Effector memory CD8-positive, alpha-beta T cell (primary cell): ENCODE data around the gene MACROD1.

Experiments
- ATAC-seq: fragments of 150-1000 bp; cut with Tn5 transposase; replicated peaks from 2 replicates; pipeline ENCODE4 v1.10.0; 2021; ENCODE audit warnings: mild to moderate bottlenecking, moderate library complexity
- DNase-seq, 3 experiments: peaks; one replicate each; pipeline ENCODE4 v3.0.0; 2021
- H3K27ac Mint-ChIP-seq, 2 donors: one replicate each; pipeline ENCODE4 v1.8.0; 2022; ENCODE audit warnings: mild to moderate bottlenecking in 2 of 2, mixed read lengths in 2 of 2, moderate library complexity in 2 of 2
- H3K27me3 Mint-ChIP-seq, 2 donors: one replicate each; pipeline ENCODE4 v1.8.0; 2022; ENCODE audit warnings: mixed read lengths in 2 of 2
- H3K36me3 Mint-ChIP-seq: one replicate; pipeline ENCODE4 v1.8.0; 2022; ENCODE audit warnings: mild to moderate bottlenecking, moderate library complexity, mixed read lengths; ENCODE audit not compliant: insufficient read depth
- H3K4me1 Mint-ChIP-seq, 2 donors: one replicate each; pipeline ENCODE4 v1.8.0; 2022; ENCODE audit warnings: low read depth in 2 of 2, mixed read lengths in 2 of 2
- H3K4me3 Mint-ChIP-seq, 2 donors: one replicate each; pipeline ENCODE4 v1.8.0; 2022; ENCODE audit warnings: mild to moderate bottlenecking in 2 of 2, mixed read lengths in 2 of 2, moderate library complexity in 2 of 2
- H3K9me3 Mint-ChIP-seq, 2 donors: one replicate each; pipeline ENCODE4 v1.8.0; 2022; ENCODE audit warnings: mixed read lengths in 2 of 2

MACROD1 gene

GRCh38 chr11:64065712-64066111 lies 100.2 kb downstream of the MACROD1 start:
- Mint-ChIP-seq H3K36me3 (no peaks in the 10 kb centered on the region), H3K4me3 (no peak overlapping the region), H3K9me3 (no peaks in the 10 kb centered on the region), H3K27ac (no peak overlapping the region), H3K27me3 (peaks cover 30 to 53% of the 10 kb centered on the region in 2 donors), H3K4me1 (peaks cover 8% of the 10 kb centered on the region in 2 donors)
- DNase-seq: no peak
- no peak for ATAC-seq

- Mint-ChIP-seq H3K4me3 (no peak overlapping the region), H3K27me3 (peaks cover 30 to 54% of the 10 kb centered on the region in 2 donors), H3K36me3 (no peaks in the 10 kb centered on the region), H3K27ac (no peak overlapping the region), H3K9me3 (no peaks in the 10 kb centered on the region), H3K4me1 (peaks cover 8% of the 10 kb centered on the region in 2 donors)
- ATAC-seq: no peak
- DNase-seq: no peak
Observed at GRCh38 chr11:64065141-64065465, 100.8 kb downstream of the MACROD1 start.

GRCh38 chr11:64064374-64065140 lies 101.4 kb downstream of the MACROD1 start:
- Mint-ChIP-seq H3K4me1 (peaks cover 8% of the 10 kb centered on the region in 2 donors), H3K4me3 (no peak overlapping the region), H3K9me3 (no peaks in the 10 kb centered on the region), H3K36me3 (no peaks in the 10 kb centered on the region), H3K27me3 (peaks cover 30 to 54% of the 10 kb centered on the region in 2 donors), H3K27ac (no peak overlapping the region)
- no peak for ATAC-seq
- DNase-seq: no peak

- Mint-ChIP-seq H3K9me3 (no peaks in the 10 kb centered on the region), H3K4me1 (peaks cover 8% of the 10 kb centered on the region in 2 donors), H3K27ac (no peak overlapping the region), H3K4me3 (no peak overlapping the region), H3K27me3 (peaks cover 30 to 52% of the 10 kb centered on the region in 2 donors), H3K36me3 (no peaks in the 10 kb centered on the region)
- no peak for DNase-seq
- ATAC-seq: no peak
Observed at GRCh38 chr11:64063777-64064176, 102.1 kb downstream of the MACROD1 start.

DNA sequence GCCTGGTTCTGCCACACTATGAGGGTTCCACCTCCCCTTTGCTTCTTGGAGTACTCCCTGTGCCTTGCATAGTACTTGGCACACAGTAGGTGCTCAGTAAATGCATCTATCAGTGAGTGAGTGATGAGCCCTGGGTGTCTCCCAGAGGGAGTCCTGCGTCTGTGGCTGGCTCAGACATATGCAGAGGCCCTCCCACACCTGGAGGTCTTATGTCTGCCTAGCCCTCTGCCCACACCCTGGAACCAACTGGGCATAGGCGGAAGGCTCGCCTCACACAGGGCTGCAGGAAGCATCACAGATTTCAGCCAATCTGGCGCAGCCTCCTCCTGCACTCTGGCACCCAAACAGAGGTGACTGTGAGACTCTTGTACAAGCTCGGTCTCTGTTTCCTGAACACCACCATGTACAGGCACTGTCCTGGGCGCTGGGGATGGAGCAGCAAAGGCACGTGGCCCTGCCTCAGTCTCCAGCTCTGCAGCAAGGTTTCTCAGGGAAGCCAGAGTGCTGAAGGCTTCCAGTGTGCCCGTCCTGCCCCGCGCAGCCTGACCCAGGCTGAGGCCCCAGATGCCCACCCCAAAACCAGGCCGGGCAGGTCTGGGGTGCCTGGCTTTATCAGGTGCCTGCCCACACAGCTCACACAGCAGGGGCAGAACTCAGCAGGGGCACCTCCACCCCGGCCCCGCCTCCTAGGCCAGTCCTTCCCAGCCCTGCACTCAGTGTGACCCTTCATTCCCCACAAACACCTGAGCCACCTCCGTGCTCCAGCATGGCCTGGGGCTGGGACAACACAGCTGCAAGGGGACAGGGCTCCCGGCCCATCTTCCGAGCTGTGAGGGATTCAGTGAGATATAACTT lies 103.5 kb downstream of the MACROD1 start:
- H3K4me3 Mint-ChIP-seq: peak overlapping the region; percentile 71 to 77
- H3K27ac Mint-ChIP-seq: no peak overlapping the region
- no peaks in the 10 kb centered on the region for H3K36me3 Mint-ChIP-seq
- no peaks in the 10 kb centered on the region for H3K9me3 Mint-ChIP-seq
- ATAC-seq (no peak), DNase-seq (no peak)
- peaks cover 8% of the 10 kb centered on the region in 2 donors for H3K4me1 Mint-ChIP-seq
- peaks cover 30 to 46% of the 10 kb centered on the region in 2 donors for H3K27me3 Mint-ChIP-seq

DNA sequence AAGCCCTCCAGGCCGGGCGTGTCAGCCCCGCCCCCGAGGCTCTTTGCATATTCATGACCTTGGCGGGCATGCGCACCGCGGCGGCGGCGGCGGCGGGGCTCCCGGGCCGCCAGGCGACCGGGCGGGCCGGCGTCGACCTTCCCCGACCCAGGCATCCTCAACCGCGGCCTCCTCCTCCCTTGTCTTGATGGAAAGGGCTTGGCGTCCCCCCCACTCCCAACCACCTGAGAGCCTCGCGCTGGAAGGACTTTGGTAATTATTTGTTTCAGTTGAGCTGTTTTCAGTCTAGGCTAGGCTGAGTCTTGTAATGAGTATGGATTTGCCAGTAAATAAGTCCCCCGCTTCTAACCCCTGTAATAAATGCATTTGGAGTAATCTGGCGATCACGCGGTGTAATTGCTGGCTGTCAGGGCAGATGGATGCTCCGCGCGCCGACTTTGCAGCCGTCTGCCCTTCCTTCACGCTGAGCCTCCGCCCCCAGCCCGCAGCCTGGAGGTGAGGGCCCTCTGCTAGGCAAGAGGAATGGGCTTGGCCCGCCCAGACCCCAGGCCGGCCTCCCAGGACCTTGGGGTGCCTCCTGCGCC lies 105.0 kb downstream of the MACROD1 start:
- peak; percentile 24 to 26 (median 25) for DNase-seq
- ATAC-seq: peak; percentile 70
- Mint-ChIP-seq H3K27ac (no peak overlapping the region), H3K4me3 (peak overlapping the region; percentile 71 to 77), H3K4me1 (peaks cover 8% of the 10 kb centered on the region in 2 donors), H3K36me3 (no peaks in the 10 kb centered on the region), H3K27me3 (peaks cover 30 to 46% of the 10 kb centered on the region in 2 donors), H3K9me3 (no peaks in the 10 kb centered on the region)

DNA sequence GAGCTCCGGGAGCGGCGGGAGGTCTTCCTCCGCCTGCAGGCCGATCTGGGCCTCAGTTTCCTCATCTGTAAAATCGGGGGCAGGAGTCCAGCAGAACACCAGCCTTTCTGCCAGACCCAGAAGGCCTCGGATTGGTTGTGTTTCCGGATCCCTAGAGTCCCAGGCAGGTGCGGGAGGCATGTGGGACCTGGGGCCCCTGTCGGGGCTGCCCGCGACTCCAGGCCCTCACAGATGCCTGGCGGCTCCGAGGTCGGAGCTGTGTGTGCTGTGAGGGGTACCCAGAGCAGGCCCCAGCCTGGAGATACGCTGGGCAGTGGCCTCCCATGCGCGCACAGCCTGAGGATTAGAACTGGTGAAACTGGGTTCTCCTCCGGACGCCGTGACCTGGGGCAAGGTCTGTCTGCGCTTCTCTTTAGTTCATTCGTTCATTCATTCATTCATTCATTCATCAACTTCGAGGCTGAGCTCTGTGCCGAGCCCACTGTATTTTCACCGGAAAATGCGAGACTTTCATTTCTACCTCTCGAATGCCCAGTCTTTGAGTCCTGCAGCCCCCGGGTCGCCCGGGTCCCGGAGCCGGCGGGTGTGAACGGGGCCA lies 105.6 kb downstream of the MACROD1 start:
- H3K36me3 Mint-ChIP-seq: no peaks in the 10 kb centered on the region
- H3K9me3 Mint-ChIP-seq: no peaks in the 10 kb centered on the region
- no peak overlapping the region for H3K27ac Mint-ChIP-seq
- ATAC-seq (no peak), DNase-seq (no peak)
- peaks cover 30 to 46% of the 10 kb centered on the region in 2 donors for H3K27me3 Mint-ChIP-seq
- H3K4me1 Mint-ChIP-seq: peaks cover 8% of the 10 kb centered on the region in 2 donors
- H3K4me3 Mint-ChIP-seq: peak overlapping the region; percentile 71 to 77

DNA sequence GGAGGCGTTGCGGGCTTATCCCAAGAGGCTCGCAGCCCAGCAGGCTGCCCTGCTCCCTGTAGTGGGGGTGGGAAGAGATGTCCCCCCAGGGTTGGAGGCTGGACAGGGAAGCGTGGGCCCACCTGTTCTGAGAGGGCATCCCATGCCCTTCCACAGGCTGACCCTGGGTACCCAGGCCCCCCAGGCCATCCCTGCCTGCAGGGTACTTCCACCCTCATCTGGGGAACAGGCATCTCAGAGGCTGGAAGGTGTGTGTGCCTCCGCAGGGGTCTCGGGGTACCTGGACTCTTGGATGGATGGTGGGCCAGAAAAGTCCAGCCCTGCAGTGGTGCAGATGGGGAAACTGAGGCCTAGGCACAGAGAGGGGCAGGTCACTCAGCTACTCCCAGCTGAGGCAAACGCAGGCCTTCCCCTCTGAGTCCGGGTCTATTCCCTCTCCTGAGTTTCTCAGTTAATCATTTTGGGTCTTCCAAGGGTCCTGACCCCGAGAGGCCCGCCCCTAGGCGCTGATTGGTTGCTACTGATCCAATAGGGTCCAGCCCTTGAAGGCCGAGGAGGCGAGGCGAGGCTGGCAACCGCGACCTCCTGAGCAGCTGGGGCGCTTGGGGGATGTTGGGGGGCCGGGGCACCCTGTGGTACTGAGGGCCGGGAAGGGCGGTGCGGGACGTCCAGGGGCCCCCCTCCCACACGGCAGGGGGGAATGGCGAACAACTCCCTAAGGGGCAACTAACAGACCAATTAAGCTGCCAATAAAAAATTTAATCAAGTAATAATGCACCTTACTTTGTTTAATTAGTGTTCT lies 106.4 kb downstream of the MACROD1 start:
- Mint-ChIP-seq H3K4me1 (peaks cover 8 to 11% of the 10 kb centered on the region in 2 donors), H3K9me3 (no peaks in the 10 kb centered on the region), H3K4me3 (peak overlapping the region in 1 of 2 donors; percentile 21), H3K27ac (no peak overlapping the region), H3K36me3 (no peaks in the 10 kb centered on the region), H3K27me3 (peaks cover 24 to 38% of the 10 kb centered on the region in 2 donors)
- DNase-seq: no peak
- ATAC-seq: no peak

DNA sequence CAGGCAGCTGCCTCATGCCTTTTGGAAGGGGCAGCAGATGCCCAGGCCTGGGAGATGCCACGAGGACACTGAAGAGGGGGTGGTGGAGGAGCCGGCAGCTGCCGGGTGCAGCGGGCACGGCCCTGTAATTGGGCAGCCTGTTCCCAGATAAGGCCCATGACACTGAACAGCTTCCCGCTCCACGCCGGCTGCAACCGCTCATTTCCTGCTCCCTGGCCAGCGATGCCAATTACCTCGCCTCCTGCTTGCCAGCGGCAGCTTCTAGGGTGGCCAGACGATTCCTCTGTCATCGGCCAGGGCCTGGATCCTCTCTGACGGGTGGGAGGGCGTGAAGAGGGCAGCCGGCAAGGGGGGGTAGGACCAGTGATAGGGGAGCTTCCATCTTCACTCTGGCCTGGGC lies 107.4 kb downstream of the MACROD1 start:
- Mint-ChIP-seq H3K27me3 (peaks cover 24 to 29% of the 10 kb centered on the region in 2 donors), H3K4me1 (peaks cover 8 to 11% of the 10 kb centered on the region in 2 donors), H3K36me3 (no peaks in the 10 kb centered on the region), H3K27ac (no peak overlapping the region), H3K9me3 (no peaks in the 10 kb centered on the region), H3K4me3 (peak overlapping the region in 1 of 2 donors; percentile 21)
- DNase-seq: no peak
- no peak for ATAC-seq

DNA sequence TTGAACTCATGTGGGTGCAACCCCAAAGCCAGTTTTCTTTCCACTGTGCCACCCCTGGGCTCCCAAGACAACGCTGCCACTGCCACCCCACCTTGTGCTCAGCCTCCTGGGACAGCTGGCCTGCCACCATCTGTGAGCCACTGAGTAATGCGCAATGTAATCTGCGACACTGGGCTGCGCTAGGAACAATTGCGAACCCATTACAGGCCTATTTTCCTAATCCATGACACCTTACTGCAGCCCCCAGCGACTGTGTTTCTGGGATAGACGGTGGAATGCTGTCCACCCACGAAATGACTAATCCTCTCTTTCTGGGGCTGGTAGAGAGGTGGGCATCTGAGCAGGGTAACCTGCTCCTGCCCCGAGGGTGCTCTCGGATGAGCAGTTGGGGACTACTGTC lies 108.0 kb downstream of the MACROD1 start:
- H3K36me3 Mint-ChIP-seq: no peaks in the 10 kb centered on the region
- no peaks in the 10 kb centered on the region for H3K9me3 Mint-ChIP-seq
- DNase-seq (no peak), ATAC-seq (no peak)
- H3K27ac Mint-ChIP-seq: no peak overlapping the region
- H3K4me1 Mint-ChIP-seq: peaks cover 8 to 11% of the 10 kb centered on the region in 2 donors
- H3K4me3 Mint-ChIP-seq: no peak overlapping the region
- H3K27me3 Mint-ChIP-seq: peaks cover 18 to 22% of the 10 kb centered on the region in 2 donors

DNA sequence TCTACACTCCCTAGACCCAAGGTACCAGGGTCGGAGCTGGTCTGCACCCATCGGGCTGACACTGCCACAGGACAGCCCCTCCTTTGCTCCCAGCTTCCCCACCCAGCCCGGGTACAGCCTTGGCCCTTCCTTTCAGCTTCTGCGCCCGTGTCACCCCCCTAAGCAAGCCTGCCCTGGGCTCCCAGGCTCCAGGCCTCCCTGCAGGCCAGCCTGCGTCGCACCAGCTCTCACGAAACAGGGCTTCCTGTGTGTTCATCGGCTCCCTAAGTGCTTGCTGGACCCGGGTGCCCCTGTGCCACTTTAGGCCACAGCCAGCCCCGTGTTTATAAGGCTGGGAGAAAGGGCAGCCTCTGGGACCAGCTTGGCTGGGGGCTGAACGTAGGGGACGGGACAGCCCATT lies 109.1 kb downstream of the MACROD1 start:
- ATAC-seq (no peak), DNase-seq (no peak)
- Mint-ChIP-seq H3K36me3 (no peaks in the 10 kb centered on the region), H3K9me3 (no peaks in the 10 kb centered on the region), H3K4me1 (peaks cover 4 to 6% of the 10 kb centered on the region in 2 donors), H3K27me3 (peaks cover 10 to 12% of the 10 kb centered on the region in 2 donors), H3K27ac (peak overlapping the region in 1 of 2 donors; percentile 32), H3K4me3 (no peak overlapping the region)

- ATAC-seq (no peak), DNase-seq (no peak)
- H3K27me3 Mint-ChIP-seq: peaks cover 5 to 7% of the 10 kb centered on the region in 2 donors
- peak overlapping the region in 1 of 2 donors; percentile 32 for H3K27ac Mint-ChIP-seq
- H3K9me3 Mint-ChIP-seq: no peaks in the 10 kb centered on the region
- no peak overlapping the region for H3K4me3 Mint-ChIP-seq
- peaks cover 4 to 5% of the 10 kb centered on the region in 2 donors for H3K4me1 Mint-ChIP-seq
- H3K36me3 Mint-ChIP-seq: no peaks in the 10 kb centered on the region
Observed at GRCh38 chr11:64056213-64056785, 109.6 kb downstream of the MACROD1 start.
